CD4-positive, alpha-beta memory T cell (primary cell): ENCODE data around the gene DAZAP1. TPM values are rescaled to one million over a fixed set of nuclear protein-coding genes. Genes with fewer than 3 reads are reported as not detected.

Source experiments
- CTCF ChIA-PET: fragments of 350-600 bp; sonication (Branson Sonifier 250); formaldehyde crosslinking; loops from one replicate; lab custom pipeline; 2021; ENCODE audit warnings: inconsistent platforms; ENCODE audit not compliant: partially characterized antibody; lab: Charles Lee
- POLR2A ChIA-PET: fragments of 350-600 bp; sonication (Branson Sonifier 250); formaldehyde crosslinking; loops from one replicate; lab custom pipeline; 2021; ENCODE audit not compliant: partially characterized antibody; lab: Charles Lee
- DNase-seq, 5 donors: peaks; one replicate each; pipeline versions ENCODE4 v3.0.0 to v3.0.0-alpha.2; 2020 to 2022; ENCODE audit warnings: mixed read lengths in 1 of 5
- H3K27ac ChIP-seq: one replicate; pipeline ENCODE4 v1.7.0; 2013; ENCODE audit warnings: low read depth, low read length
- H3K27me3 ChIP-seq: 2 replicates; pipeline ENCODE4 v1.7.0; 2013; ENCODE audit warnings: mild to moderate bottlenecking, low read length, moderate library complexity; ENCODE audit not compliant: insufficient read depth
- H3K36me3 ChIP-seq: 2 replicates; pipeline ENCODE4 v1.7.0; 2013; ENCODE audit warnings: mild to moderate bottlenecking, low read length, moderate library complexity; ENCODE audit not compliant: insufficient read depth
- H3K4me1 ChIP-seq: 2 replicates; pipeline ENCODE4 v1.7.0; 2013; ENCODE audit warnings: mild to moderate bottlenecking, low read length, moderate library complexity; ENCODE audit not compliant: insufficient read depth
- H3K4me3 ChIP-seq, 2 donors: one replicate each; pipeline ENCODE4 v1.7.0; 2013; ENCODE audit warnings: low read length in 2 of 2, mild to moderate bottlenecking in 1 of 2
- H3K9me3 ChIP-seq, 2 donors: one replicate each; pipeline ENCODE4 v1.7.0; 2013; ENCODE audit warnings: low read length in 2 of 2, control low read depth in 1 of 2; ENCODE audit not compliant: control insufficient read depth in 1 of 2
- H3K27ac Mint-ChIP-seq, 7 donors: one replicate each; pipeline ENCODE4 v1.8.0; 2020 to 2021; ENCODE audit warnings: mixed read lengths in 7 of 7, mild to moderate bottlenecking in 6 of 7, inconsistent platforms in 3 of 7, moderate library complexity in 3 of 7
- H3K27me3 Mint-ChIP-seq, 2 donors: one replicate each; pipeline ENCODE4 v1.8.0; 2020 to 2021; ENCODE audit warnings: mixed read lengths in 2 of 2
- H3K36me3 Mint-ChIP-seq, 2 donors: one replicate each; pipeline ENCODE4 v1.8.0; 2020 to 2021; ENCODE audit warnings: mixed read lengths in 2 of 2, inconsistent platforms in 1 of 2, mild to moderate bottlenecking in 1 of 2
- H3K4me1 Mint-ChIP-seq, 4 donors: one replicate each; pipeline ENCODE4 v1.8.0; 2020 to 2021; ENCODE audit warnings: mixed read lengths in 4 of 4, mild to moderate bottlenecking in 1 of 4
- H3K4me3 Mint-ChIP-seq, 8 donors: one replicate each; pipeline ENCODE4 v1.8.0; 2020 to 2021; ENCODE audit warnings: mixed read lengths in 8 of 8, mild to moderate bottlenecking in 7 of 8, moderate library complexity in 6 of 8, inconsistent platforms in 3 of 8
- H3K9me3 Mint-ChIP-seq, 8 donors: one replicate each; pipeline ENCODE4 v1.8.0; 2020 to 2021; ENCODE audit warnings: mixed read lengths in 8 of 8, mild to moderate bottlenecking in 5 of 8, inconsistent platforms in 3 of 8, moderate library complexity in 1 of 8
- intact Hi-C: fragments of 100-400 bp; cut with micrococcal nuclease; formaldehyde crosslinking; loops from one replicate; pipeline ENCODE4 v1.15.1; 2023
- polyA plus RNA-seq, 2 donors: library from polyadenylated mRNA; unstranded; fragments of 300-500 nt; fragmentation: Illumina TruSeq; gene quantifications; one replicate each; pipeline ENCODE4 v1.2.3, GENCODE V29; 2021
- total RNA-seq, 2 experiments: library from RNA; stranded (reverse); gene quantifications; one replicate each; pipeline ENCODE4 v1.2.3, GENCODE V29; 2021

DAZAP1 gene
- total and polyA plus RNA-seq, 4 experiments from 2014 or later, result 2.5 to 152 (median 76.1) TPM

GRCh38 chr19:1428738-1429391, 21.5 kb downstream of the DAZAP1 start:
- ChIA-PET POLR2A (no interaction called here), CTCF (no interaction called here)
- Mint-ChIP-seq H3K27me3 (no peaks in the 10 kb centered on the region), H3K36me3 (peaks cover 13 to 32% of the 10 kb centered on the region in 2 donors), H3K27ac (no peak overlapping the region), H3K4me3 (no peak overlapping the region), H3K9me3 (peaks cover 0 to 4% (median 0%) of the 10 kb centered on the region in 8 donors), H3K4me1 (peaks cover 0 to 4% (median 2%) of the 10 kb centered on the region in 4 donors)
- no peak overlapping the region for H3K4me3 ChIP-seq
- DNase-seq, result no peak
- H3K4me1 ChIP-seq, result no peaks in the 10 kb centered on the region
- intact Hi-C loops, result no loop called here
- H3K36me3 ChIP-seq, result peaks cover 66% of the 10 kb centered on the region
- no peaks in the 10 kb centered on the region for H3K27me3 ChIP-seq
- no peaks in the 10 kb centered on the region for H3K9me3 ChIP-seq
- no peak overlapping the region for H3K27ac ChIP-seq

DNA sequence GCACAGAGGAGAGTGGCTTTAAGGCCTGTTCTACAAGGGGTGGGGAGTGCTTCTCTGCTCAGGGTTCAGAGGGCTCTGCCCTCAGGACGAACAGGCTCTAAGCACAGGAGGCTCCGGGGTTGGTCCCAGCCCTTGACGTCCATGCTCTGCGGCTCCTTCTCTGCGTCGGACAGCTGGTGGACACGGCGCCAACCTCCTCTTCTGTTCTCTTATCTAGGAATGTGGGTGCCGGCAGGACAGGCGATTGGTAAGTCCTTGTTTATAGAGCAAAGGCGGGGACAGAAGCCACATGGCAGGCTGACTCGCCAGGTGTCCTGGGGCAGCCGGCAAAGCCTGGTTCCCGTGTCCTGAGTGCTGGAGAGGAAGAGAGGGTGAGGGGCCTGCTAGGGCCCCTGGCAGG, 22.4 kb downstream of the DAZAP1 start:
- Histone ChIP-seq H3K27me3 (no peaks in the 10 kb centered on the region), H3K27ac (no peak overlapping the region), H3K9me3 (no peaks in the 10 kb centered on the region), H3K36me3 (peaks cover 68% of the 10 kb centered on the region), H3K4me1 (no peaks in the 10 kb centered on the region), H3K4me3 (no peak overlapping the region)
- Mint-ChIP-seq H3K9me3 (peaks cover 0 to 3% (median 0%) of the 10 kb centered on the region in 8 donors), H3K4me3 (no peak overlapping the region), H3K36me3 (peaks cover 13 to 29% of the 10 kb centered on the region in 2 donors), H3K4me1 (peaks cover 0 to 4% (median 1%) of the 10 kb centered on the region in 4 donors), H3K27ac (peak overlapping the region in 1 of 7 donors; percentile 85), H3K27me3 (no peaks in the 10 kb centered on the region)
- intact Hi-C loops, result no loop called here
- CTCF ChIA-PET, result no interaction called here
- no peak for DNase-seq
- POLR2A ChIA-PET, result no interaction called here

GRCh38 chr19:1430246-1430645, 22.9 kb downstream of the DAZAP1 start:
- Histone ChIP-seq H3K27ac (no peak overlapping the region), H3K27me3 (no peaks in the 10 kb centered on the region), H3K4me1 (no peaks in the 10 kb centered on the region), H3K9me3 (no peaks in the 10 kb centered on the region), H3K36me3 (peaks cover 63% of the 10 kb centered on the region), H3K4me3 (no peak overlapping the region)
- no peaks in the 10 kb centered on the region for H3K27me3 Mint-ChIP-seq
- H3K36me3 Mint-ChIP-seq, result peaks cover 10 to 25% of the 10 kb centered on the region in 2 donors
- ChIA-PET POLR2A (no interaction called here), CTCF (no interaction called here)
- H3K9me3 Mint-ChIP-seq, result peaks cover 0 to 3% (median 0%) of the 10 kb centered on the region in 8 donors
- intact Hi-C loops, result no loop called here
- no peak overlapping the region for H3K4me3 Mint-ChIP-seq
- H3K4me1 Mint-ChIP-seq, result no peaks in the 10 kb centered on the region
- H3K27ac Mint-ChIP-seq, result no peak overlapping the region
- DNase-seq, result no peak

GRCh38 chr19:1431759-1432506, 24.5 kb downstream of the DAZAP1 start:
- peaks cover 5 to 25% of the 10 kb centered on the region in 2 donors for H3K36me3 Mint-ChIP-seq
- H3K27me3 Mint-ChIP-seq, result no peaks in the 10 kb centered on the region
- no peaks in the 10 kb centered on the region for H3K9me3 ChIP-seq
- H3K4me3 Mint-ChIP-seq, result peak overlapping the region in 1 of 8 donors; percentile 20
- H3K4me1 ChIP-seq, result no peaks in the 10 kb centered on the region
- CTCF ChIA-PET, result no interaction called here
- POLR2A ChIA-PET, result no interaction called here
- peak overlapping the region in 1 of 7 donors; percentile 2 for H3K27ac Mint-ChIP-seq
- peaks cover 47% of the 10 kb centered on the region for H3K36me3 ChIP-seq
- H3K4me1 Mint-ChIP-seq, result no peaks in the 10 kb centered on the region
- DNase-seq, result no peak
- intact Hi-C loops, result no loop called here
- H3K9me3 Mint-ChIP-seq, result no peaks in the 10 kb centered on the region
- H3K27ac ChIP-seq, result no peak overlapping the region
- no peaks in the 10 kb centered on the region for H3K27me3 ChIP-seq
- no peak overlapping the region for H3K4me3 ChIP-seq

- Histone ChIP-seq H3K27me3 (no peaks in the 10 kb centered on the region), H3K9me3 (no peaks in the 10 kb centered on the region), H3K4me1 (peaks cover 1% of the 10 kb centered on the region), H3K36me3 (peaks cover 46% of the 10 kb centered on the region), H3K4me3 (no peak overlapping the region), H3K27ac (no peak overlapping the region)
- H3K27ac Mint-ChIP-seq, result no peak overlapping the region
- no peak overlapping the region for H3K4me3 Mint-ChIP-seq
- intact Hi-C loops, result no loop called here
- no peaks in the 10 kb centered on the region for H3K9me3 Mint-ChIP-seq
- H3K36me3 Mint-ChIP-seq, result peaks cover 5 to 24% of the 10 kb centered on the region in 2 donors
- ChIA-PET POLR2A (no interaction called here), CTCF (no interaction called here)
- no peaks in the 10 kb centered on the region for H3K27me3 Mint-ChIP-seq
- DNase-seq, result no peak
- no peaks in the 10 kb centered on the region for H3K4me1 Mint-ChIP-seq
Observed at GRCh38 chr19:1432507-1432887, 25.1 kb downstream of the DAZAP1 start.

GRCh38 chr19:1433119-1434039, 26.0 kb downstream of the DAZAP1 start:
- Histone ChIP-seq H3K27ac (no peak overlapping the region), H3K36me3 (peaks cover 40% of the 10 kb centered on the region), H3K27me3 (no peaks in the 10 kb centered on the region), H3K4me1 (peaks cover 7% of the 10 kb centered on the region), H3K4me3 (no peak overlapping the region), H3K9me3 (no peaks in the 10 kb centered on the region)
- no peaks in the 10 kb centered on the region for H3K27me3 Mint-ChIP-seq
- peaks cover 0 to 8% (median 3%) of the 10 kb centered on the region in 4 donors for H3K4me1 Mint-ChIP-seq
- peaks cover 8 to 25% of the 10 kb centered on the region in 2 donors for H3K36me3 Mint-ChIP-seq
- ChIA-PET CTCF (no interaction called here), POLR2A (interaction anchor here (1.7 kb wide), 1 partner anchor 24 kb away, joined by 5 read pairs; no protein-coding TSS in a partner anchor)
- DNase-seq, result no peak
- intact Hi-C loops, result no loop called here
- no peak overlapping the region for H3K27ac Mint-ChIP-seq
- no peak overlapping the region for H3K4me3 Mint-ChIP-seq
- peaks cover 0 to 3% (median 0%) of the 10 kb centered on the region in 8 donors for H3K9me3 Mint-ChIP-seq

DNA sequence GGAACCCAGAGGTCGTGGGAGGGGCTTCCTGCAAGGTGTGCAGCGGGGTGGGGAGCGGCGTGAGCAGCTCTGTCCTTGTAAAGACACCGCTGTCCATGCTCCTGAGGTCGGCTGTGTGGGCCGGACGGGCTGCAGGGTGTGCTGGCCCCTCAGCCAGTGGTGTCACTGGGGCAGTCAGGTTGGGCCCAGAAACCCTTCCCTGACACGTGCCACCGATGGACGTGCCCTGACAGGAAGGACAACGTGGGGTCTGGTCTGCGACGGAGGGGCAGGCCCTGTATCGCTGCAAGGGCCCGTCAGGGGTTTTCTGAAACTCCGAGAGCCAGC, 26.6 kb downstream of the DAZAP1 start:
- H3K9me3 Mint-ChIP-seq, result peaks cover 0 to 3% (median 0%) of the 10 kb centered on the region in 8 donors
- no peaks in the 10 kb centered on the region for H3K27me3 ChIP-seq
- intact Hi-C loops, result no loop called here
- CTCF ChIA-PET, result no interaction called here
- no peaks in the 10 kb centered on the region for H3K9me3 ChIP-seq
- peaks cover 8 to 26% of the 10 kb centered on the region in 2 donors for H3K36me3 Mint-ChIP-seq
- POLR2A ChIA-PET, result interaction anchor here (1.7 kb wide), 1 partner anchor 25 kb away, joined by 5 read pairs; no protein-coding TSS in a partner anchor
- H3K36me3 ChIP-seq, result peaks cover 39% of the 10 kb centered on the region
- H3K4me1 Mint-ChIP-seq, result peaks cover 0 to 10% (median 4%) of the 10 kb centered on the region in 4 donors
- H3K4me3 ChIP-seq, result no peak overlapping the region
- no peak for DNase-seq
- no peak overlapping the region for H3K27ac ChIP-seq
- no peak overlapping the region for H3K27ac Mint-ChIP-seq
- H3K4me1 ChIP-seq, result peaks cover 8% of the 10 kb centered on the region
- H3K4me3 Mint-ChIP-seq, result no peak overlapping the region
- no peaks in the 10 kb centered on the region for H3K27me3 Mint-ChIP-seq
